Metanephros (tissue), 2 donors: ENCODE data around the gene REPS2. TPM values are rescaled to one million over a fixed set of nuclear protein-coding genes. Genes with fewer than 3 reads are reported as not detected.

Experiments used
- small RNA-seq: library from RNA; depleted of rRNA; stranded (forward); fragments of <200 nt; gene quantifications from one replicate; pipeline ENCODE3, GENCODE V24; 2014; ENCODE audit warnings: low replicate concordance
- total RNA-seq: library from RNA; depleted of rRNA; stranded (reverse); fragments of >200 nt; gene quantifications from one replicate; pipeline ENCODE4 v1.2.3, GENCODE V29; 2014

Gene REPS2
- total RNA-seq, result 16.2 TPM

DNA sequence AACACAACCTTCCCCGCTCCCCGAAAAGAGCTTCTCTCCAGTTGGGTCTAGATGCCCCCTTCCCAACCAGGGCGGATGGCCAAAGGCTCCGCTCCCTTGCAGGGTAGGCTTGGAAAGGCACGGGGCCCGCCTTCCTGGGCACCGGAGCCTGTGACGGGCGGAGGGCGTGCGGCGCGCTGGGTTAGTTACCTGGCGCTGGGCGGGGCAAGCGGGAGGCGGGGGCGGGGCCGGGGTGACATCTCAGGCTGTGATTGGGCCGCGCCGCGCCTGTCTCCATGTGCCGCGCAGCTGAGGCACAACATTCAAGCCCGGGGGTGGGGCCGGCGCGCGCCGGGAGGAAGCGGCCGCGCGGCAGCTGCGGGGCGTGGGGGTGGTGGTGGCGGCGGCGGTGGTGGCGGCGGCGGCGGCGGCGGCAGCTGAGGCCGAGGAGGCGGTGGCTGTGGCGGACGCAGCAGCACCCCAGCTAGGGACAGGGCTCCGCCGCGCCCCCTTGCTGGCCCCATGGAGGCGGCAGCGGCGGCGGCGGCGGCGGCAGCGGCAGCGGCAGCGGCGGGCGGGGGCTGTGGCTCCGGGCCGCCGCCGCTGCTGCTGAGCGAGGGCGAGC is at the start of gene REPS2:
Gene REPS2, plus strand, starts transcription at position 298 of the 604 bp plus-strand sequence. Its CDS starts 204 bp downstream, at position 502.

Small RNAs within 50 kb of the gene (small RNA-seq; reads per million reads assigned to genes)
- gene RF00019 (not detected), gene RF00190 (not detected)

Other genes with a start within 250 kb of the REPS2 start
- gene CTPS2, start 234.0 kb upstream of the REPS2 start, total RNA-seq, result 30.0 TPM
- 27.0 TPM for gene SYAP1, start 227.0 kb upstream of the REPS2 start, total RNA-seq
- gene TXLNG, start 160.2 kb upstream of the REPS2 start, total RNA-seq, result 9.4 TPM
- 115 TPM for gene RBBP7, start 76.3 kb upstream of the REPS2 start, total RNA-seq